ENCODE results near the gene TBC1D12.

DNA sequence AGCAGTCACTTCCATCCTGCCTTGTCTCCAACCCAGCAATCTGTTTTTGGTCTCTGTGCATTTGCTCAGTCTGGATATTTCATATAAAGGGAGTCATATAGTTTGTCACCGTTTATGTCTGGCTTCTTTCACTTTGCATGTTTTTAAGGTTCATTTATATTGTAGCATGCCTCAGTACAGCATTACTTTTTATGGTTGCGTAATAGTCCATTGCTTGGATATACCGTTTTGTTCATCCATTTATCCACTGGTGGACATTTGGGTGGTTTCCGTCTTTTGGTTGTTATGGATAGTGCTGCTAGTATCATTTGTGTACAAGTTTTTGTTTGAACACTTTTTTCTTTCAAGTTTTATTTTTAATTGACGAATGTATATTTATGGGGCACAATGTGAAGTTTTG is 18.2 kb downstream of the TBC1D12 start:
- TF ChIP-seq, protein P1, sequence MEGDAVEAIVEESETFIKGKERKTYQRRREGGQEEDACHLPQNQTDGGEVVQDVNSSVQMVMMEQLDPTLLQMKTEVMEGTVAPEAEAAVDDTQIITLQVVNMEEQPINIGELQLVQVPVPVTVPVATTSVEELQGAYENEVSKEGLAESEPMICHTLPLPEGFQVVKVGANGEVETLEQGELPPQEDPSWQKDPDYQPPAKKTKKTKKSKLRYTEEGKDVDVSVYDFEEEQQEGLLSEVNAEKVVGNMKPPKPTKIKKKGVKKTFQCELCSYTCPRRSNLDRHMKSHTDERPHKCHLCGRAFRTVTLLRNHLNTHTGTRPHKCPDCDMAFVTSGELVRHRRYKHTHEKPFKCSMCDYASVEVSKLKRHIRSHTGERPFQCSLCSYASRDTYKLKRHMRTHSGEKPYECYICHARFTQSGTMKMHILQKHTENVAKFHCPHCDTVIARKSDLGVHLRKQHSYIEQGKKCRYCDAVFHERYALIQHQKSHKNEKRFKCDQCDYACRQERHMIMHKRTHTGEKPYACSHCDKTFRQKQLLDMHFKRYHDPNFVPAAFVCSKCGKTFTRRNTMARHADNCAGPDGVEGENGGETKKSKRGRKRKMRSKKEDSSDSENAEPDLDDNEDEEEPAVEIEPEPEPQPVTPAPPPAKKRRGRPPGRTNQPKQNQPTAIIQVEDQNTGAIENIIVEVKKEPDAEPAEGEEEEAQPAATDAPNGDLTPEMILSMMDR (conservative IDR thresholded peaks at IDR 0.05; ENCODE audit: low read depth, low read length), result no peak
- TF ChIP-seq EZH2 (IDR thresholded peaks at IDR 0.05; ENCODE audit: borderline replicate concordance, low read depth, low read length, poor library complexity, severe bottlenecking), result no peak

Data from A673 (cell line).